LHCN-M2 (cell line): ENCODE results near the gene KCNJ14. TPM values are rescaled to one million over a fixed set of nuclear protein-coding genes. Genes with fewer than 3 reads are reported as not detected.
"Not testable (repeated sequence)": the region's sequence is repeated elsewhere in the genome, so short reads cannot be mapped to it uniquely, and the experiment has no call there.

Source experiments
- DNase-seq: peaks from one replicate; pipeline ENCODE4 v3.0.0-alpha.2; 2012; ENCODE audit warnings: low read depth
- total RNA-seq: library from RNA; depleted of rRNA; stranded (reverse); fragments of >200 nt; gene quantifications from 2 replicates; pipeline ENCODE4 v1.2.3, GENCODE V29; 2014

KCNJ14 gene
- total RNA-seq, 1 experiment from 2014 or later, result 0.52 TPM

DNA sequence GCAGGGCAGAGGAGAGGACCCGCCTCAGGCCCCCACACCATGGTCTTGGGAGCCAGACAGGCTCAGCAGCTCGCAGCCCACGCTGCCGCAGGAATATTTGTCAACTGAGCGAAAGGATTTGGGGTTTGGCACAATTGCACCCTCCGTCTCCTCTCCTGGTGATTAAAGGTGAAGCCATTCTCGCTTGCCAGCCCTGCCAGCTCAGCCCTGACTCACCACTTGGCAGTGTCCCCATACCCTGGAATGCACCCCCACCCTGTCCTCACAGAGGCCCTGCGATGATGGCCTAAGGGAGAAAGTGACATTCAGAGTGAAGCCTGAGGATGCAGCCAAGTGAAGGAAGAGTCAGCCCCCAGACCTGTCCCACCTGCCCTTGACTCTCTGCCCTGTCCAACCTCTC lies 32.6 kb downstream of the KCNJ14 start:
- peak; percentile 86 for DNase-seq

DNA sequence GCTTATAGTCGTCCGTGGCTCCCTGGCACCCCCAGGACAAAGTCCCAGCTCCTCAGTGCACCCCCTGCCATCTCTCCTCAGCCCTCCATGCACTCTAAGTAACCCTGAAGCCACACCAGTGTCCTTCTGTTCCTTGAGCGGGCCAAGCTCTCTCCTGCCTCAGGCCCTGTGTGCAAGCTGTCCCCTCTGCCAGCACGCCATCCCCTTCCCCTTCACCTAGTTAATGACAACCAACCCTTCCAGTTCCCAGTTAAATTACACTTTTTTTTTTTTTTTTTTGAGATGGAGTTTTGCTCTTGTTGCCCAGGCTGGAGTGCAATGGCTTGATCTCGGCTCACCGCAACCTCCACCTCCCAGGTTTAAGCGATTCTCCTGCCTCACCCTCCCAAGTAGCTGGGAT lies 33.1 kb downstream of the KCNJ14 start:
- not testable (repeated sequence) for DNase-seq

DNA sequence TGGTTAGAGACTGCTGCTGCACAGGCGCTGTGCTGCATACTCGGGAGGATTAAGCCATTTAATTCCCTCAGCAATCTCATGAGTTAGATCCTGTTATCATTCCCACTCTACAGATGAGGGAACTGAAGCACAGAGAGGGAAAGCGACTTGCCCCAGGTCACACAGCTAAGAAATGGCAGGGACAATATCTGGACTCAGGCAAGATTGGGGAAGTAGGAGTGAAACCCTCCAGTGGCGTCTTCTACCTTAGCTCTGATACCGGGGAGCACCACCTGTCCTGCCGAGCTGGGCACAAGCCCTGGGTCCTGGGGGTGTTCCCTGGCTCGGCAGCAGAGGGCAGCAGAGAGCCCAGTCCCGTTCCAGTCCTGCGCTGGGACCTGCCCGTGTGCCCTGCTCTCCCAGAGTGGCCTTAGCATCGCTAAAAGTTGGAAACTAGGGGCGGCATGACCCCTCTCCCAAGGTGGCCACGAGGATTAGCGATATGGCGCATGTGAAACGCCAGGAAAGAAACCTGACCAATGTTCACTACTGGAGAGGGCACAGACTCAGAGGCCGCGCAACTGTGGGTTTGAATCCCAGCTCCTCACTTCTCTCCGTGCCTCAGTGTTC lies 34.3 kb downstream of the KCNJ14 start:
- peak; percentile 43 for DNase-seq

DNA sequence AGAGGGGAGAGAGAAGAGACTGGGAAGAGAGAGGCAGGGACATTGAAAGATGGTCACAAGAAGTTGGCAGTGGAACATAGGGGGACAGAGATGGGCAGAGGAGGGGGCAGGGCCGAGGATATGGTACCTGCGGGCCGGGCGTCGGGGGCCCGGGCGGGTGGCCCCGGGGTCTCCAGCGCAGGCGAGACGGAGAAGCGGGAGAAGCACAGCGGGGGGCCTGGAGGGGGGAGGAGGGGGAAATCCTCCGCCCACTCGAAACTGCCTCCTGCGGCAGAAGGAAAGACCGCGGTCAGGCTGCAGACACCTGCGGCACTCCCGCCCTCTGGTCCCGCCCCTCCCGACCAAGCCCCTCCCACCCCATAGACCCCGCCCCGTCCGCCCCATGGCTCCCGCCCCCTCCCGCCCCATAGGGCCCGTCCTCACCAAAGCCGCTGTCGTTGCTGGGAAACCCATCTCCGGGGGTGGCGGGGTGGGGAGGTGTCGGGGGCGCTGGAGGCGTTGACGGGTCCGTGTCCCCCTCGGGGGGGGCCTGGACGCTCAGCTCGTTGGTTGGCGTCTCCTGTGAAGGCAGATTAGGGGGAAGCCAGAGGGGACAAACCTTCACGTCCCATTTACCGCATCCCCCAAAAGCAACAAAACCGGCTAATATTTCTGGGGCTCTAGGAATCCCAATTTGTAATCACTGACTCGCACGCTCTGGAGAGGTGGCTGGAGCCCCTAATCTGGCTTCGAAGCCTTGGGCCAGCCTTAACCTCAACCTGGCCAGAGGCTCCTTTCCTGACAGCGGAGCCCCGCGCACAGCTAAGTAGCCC lies 35.8 kb downstream of the KCNJ14 start:
- DNase-seq, result no peak

DNA sequence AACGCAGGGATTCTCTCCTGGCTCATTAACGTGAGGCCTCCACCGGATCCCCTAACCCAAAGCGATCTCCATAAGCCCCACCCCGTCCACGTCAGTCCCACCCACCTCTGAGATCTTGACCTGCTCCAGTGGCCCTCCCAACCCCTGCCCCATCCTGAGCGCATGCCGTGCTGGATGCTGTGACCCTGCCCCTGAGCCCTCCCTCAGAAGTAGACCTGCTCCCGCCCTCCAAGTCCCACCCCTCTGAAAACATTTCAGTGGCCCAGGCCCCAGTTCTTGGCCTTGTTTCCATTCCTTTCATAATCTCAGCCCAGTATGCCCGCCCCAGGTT lies 36.4 kb downstream of the KCNJ14 start:
- no peak for DNase-seq

DNA sequence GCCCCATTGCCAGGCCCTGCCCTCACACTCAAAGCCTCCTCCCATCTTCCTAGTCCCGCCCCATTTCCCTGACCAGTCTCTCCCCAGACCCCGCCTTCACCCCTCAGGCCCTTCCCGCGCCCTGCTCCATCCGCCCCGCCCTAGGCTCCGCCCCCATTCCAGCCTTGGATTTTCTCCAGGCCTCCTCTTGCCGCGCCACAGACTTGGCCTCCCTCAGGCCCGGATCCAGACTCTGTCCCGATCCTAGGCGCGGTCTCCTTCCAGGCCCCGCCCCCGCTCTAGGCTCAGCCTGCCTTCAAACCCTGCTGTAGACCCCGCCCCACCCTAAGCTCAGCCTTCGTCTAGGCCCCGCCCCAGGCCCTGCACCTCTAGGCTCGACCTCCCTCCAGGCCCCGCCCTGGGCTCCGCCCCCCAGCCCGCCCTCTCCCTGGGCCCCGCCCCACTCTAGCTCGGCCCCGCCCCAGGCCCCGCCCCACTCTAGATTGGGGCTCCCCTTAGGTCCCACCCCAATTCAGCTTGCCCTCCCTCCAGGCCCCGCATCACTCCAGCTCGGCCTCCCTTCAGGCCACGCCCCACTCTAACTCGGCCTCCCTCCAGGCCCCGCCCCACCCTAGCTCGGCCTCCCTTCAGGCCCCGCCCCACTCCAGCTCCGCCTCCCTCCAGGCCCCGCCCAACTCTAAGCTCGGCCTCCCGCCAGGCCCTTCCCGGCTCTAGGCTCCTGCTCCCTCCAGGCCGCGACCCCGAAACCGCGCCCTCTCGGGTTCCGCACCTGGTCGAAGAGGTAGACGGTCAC lies 37.7 kb downstream of the KCNJ14 start:
- peak; percentile 92 for DNase-seq

DNA sequence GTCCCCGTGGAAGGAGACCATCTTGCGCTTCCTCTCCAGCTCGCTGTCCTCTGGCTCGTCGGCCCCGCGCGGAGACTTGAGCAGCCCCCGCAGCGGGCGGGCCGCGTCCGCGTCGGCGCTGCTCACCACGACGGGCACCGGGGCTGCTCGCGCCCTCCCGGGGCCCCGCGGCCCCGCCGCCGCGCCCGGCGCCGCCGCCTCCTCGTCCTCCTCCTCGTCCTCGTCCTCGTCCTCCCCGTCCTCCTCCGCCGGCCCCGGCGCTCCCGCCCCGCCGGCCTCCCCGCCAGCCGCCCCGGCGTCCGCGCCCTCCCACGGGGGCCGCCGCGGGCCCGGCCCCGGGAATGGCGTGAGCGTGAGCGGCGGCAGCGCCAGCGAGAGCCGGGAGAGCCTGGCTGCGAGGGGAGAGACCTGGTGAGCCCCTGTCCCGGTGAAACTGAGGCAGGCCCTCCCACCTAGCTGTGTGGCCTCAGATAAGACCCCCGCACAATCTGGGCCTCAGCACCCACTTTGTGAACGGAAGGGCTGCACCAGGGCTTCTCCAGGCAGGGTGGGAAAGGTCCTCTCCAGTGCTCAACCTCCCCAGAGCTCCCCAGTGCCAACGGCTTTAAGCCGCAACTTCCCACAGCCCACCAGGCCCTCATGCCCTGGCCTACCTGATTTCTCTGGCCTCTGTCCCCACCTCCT lies 38.5 kb downstream of the KCNJ14 start:
- DNase-seq, result no peak

DNA sequence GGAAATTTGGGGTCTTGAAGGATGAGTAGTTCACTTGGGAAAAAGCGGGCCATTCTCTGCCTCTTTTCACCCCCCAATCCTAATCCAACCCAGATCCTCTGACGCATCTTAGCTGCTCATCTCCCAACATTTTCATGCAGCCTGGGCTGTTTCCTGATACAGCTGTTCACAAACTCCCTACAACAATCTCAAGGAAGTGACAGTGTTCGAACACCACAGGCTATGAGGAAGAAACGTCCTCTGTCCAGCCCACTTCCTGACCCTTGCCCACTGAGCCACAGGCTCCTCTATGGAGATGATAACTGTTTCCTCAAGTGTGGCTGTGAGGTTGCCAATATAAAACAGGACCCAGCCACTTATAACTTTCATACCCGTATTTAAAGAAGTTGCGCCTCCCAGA lies 40.0 kb downstream of the KCNJ14 start:
- peak; percentile 33 for DNase-seq

DNA sequence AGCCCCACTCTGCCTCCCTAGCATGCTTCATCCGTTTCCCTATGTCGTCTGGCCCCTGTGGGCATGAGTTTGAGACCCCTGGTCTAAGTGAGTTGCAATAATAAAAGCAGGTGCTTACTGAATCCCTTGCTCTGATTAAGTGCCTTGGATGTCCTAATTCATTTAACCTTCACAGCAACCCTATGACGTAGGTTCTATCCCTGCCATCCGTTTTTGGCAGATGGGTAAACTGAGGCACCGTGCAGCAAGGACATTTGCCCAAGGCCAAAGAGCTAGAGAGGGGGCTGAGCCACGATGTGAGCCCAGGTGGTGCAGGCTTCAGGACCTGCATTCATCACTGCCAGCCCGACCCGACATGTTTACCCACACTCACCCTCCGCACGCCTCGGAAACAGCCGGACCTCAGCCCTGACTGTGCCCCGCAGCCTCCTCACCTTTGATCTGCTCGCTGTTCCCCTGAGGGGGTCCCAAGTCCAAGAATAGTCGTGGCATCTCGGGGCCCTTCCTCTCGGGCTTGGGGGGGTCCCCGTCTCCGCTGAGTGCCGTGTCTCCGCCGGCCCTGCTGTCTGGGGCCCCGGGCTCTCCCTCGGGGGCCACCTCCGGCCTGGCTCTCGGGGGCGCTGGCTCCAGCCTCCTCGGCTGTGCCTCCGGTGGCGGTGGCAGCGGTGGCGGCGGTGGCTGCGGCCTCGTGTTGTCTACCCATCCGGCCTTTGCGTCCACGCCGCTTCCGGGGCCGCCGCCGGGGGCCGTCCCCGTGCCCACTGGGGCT lies 41.8 kb downstream of the KCNJ14 start:
- DNase-seq, result no peak

DNA sequence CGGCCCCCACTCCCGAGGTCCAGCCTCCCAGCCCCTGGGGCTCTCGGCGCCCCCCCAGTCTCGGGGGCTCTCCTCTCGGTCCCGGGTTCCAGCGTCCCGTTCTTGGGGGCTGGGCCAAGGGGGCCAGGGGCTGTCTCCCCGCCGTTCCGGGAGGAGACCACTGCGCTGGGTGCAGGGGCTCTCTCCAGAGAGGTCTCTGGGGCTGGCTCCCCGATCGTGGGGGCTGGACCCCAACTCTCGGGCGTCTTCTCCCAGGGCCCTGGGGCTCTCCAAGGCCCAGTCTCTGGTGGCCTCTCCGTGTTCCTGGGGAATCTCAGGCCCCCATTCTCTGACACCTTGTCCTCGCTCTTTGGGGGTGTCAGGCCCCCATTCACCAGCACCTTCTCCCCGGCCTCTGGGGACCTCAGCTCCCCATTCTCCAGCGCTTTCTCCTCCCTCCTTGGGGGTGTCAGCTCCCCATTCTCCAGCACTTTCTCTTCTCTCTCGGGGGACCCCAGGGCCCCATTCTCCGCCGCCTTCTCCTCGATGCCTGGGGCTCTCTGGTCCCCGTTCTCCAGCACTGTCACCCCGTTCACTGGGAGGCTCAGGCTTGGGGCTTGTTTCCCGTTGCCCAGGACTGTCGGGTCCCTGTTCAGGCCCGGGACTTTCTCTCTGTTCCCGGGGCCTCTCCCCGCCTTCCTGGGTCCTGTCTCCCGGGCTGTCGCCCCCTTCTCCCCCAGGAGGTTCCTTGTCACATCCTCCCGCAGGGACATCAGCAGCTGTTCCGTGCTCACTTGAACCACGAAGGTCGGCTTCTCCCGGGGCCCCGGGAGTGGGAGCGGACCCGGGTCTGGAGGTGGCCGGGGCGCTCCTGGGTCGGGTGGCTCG lies 42.6 kb downstream of the KCNJ14 start:
- no peak for DNase-seq

DNA sequence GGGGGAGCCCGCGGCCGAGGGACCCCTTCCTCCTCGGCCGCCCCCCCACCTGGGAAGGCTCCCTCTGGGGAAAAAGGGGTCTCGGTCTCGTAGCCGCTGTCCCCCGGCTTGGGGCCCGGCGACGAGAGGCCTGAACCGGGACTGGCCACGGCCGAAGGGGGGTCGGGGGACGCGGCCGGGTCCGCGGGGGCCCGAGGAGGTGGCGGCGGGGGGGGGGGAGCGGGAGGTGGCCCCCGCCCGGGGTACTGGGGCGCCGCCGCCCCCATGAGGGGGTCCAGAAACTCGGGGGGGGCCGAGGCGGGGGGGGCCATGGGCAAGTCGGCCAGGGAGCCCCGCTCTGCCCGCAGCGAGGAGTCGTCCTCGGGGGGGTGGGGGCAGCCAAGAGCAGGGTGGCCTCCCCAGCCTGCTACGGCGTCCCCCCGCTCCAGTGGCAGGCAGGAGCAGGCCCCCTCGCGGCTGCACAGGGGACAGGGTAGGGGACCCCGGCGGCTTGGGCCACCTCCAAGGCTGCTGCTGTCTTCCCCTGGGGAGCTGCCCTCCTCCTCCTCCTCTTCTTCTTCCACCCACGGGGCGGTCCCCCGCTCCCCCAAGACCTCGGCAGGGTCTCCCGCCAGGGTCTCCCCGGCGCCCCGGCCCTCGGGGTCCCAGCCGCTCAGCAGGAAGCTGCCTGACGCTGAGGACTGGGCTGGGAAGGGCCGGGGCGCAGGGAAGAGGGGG lies 43.4 kb downstream of the KCNJ14 start:
- no peak for DNase-seq

DNA sequence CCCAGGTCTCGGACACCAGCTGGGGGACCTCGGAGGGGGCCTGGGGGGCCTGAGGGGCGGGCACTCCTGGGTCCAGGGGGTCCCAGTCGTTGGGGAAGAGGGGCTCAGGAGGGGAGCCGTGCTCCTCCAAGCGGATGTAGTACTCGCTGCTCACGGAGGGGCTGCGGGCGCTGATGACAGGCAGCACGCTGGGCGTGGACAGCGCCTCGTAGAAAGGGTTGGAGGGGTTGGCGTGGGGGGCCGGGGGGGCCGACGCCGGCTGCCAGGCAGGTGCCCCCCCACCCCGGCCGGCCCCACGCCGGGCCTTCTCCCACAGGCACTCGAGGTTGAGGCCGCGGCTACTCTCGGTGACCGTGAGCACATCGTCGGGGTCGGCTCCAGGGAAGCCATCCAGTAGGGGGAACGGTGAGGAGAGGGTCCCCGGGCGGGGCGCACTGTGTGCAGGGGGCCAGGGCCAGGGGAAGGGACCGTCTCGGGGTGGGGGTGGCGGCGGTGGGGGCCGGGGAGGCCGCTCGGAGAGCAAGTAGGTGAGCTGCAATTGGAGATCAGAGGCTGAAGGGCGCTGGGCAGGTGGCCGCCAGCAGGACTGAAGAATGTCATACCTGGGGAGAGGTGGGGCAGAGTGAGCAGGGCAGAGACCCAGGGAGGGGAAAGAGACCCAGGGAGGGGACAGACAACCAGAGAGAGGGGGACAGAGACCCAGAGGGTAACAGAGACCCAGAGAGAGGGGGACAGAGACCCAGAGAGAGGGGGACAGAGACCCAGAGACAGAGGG lies 44.1 kb downstream of the KCNJ14 start:
- DNase-seq, result no peak

DNA sequence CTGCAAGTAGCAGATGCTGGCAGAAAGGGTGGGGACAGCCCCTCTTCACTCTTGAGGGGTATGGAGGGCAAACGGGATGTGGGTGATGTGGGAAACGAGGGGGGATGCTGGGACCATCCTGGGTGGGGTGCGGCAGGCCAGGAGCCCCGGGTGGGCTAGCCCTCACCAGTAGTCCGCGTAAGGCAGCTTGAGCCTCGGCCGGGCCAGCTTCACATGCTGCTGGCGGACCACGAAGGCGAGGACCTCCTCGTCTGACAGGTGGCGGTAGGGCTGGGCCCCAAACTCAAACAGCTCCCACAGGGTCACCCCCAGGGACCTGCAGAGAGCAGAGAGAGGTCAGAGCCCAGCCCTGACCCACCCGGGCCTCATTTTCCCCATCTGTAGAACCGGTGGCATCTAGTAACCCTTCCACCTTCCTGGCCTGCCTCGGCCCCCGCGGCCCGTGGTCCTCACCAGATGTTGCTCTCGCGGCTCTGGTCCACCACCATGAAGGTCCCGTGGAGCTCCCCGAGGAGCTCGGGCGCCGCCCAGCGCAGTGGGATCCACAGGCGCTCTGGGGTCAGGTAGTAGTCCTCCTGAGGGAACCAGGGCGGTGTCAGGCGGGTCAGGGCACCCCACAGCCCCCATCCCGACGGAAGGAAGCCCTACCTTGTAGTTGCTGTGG lies 45.6 kb downstream of the KCNJ14 start:
- no peak for DNase-seq

DNA sequence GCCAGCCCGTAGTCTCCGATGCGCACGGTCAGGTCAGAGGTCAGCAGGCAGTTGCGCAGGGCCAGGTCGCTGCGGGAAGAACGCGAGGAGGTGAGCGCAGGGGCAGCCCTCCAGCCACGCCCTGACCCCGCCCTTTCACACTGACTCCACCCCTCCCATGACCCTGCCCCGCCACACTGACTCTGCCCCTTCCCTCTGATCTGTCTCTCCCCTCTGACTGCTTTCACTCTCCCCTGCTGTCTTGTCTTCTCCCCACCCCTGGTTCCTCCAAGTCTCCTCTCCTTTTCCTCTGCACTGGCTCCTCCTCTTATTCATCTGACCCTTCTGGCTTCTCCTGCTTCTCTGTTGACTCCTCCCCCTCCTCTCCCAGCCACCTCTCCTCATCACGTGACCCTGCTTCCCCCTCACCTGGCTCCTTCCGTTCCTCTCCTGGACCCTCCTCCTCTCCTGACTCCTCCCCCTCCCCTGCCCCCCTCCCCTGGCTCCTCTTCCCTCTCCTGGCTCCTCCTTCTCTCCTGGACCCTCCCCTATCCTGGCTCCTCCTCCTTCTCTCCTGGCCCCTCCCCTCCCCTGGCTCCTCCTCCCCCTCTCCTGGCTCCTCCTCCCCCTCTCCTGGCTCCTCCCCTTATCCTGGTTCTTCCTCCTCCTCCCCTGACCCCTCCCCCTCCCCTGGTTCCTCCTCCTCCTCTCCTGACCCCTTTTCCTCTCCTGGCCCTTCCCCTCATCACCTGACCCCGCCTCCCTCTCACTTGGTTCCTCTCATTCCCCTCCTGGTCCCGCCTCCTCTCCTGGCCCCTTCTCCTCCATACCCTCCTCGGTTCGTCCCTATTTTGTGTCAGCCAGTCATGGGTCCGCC lies 46.3 kb downstream of the KCNJ14 start:
- peak; percentile 27 for DNase-seq

DNA sequence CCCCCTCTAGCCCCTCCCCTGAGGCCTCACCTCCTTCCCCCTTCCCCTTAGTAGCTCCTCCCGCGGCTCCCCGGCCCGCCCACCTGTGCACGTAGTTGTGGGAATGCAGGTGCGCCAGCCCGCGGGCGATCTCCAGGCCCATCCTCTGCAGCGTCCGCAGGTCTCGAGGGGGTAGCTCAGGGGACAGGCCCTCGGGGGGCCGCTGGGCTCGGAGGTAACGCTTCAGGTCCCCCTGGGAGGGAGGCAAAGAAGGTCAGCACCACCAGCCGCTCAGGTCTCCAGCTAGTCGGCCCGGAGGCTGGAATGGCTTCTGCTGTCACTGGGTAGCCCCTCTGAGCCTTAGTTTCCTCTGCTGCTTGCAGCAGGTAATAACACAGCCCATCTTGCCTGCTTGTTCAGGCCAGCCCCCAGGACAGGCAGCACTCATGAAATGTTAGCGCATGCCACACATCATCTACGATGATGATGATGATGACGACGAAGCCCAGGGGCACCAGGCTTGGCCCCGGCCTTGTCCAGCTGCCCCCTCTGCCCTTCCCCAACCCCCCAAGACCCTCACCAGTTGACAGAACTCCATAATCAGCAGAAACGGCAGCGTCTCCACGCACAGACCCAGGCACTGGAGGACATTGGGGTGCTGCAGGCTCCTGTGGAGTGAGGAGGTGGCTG lies 47.1 kb downstream of the KCNJ14 start:
- DNase-seq, result no peak

DNA sequence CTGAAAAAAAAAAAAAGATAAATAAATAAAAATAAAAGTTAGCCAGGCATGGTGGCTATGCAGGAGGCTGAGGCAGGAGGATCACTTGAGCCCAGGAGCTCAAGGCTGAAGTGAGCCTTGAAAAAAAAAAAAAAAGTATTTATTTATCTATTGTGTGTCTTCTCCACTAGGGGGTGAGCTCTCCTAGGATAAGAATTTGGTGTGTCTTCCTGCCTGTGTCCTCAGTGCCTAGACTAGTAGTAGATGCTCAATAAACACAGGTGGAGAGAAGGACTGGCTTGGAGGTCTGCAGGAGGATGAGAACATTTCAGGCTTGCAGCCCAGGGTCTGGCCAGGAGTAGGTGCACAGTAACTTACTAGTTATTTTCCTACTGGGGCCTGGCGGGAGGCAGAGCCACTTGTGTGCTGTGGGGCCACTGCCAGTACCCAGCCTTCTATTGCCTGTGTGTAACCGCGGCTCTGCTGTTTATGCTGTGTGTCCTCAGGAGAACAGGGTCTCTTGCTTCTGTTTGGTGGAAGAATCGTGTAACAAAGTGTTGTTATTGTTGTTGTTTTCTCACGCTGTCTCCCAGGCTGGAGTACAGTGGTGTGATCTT lies 50.9 kb downstream of the KCNJ14 start:
- DNase-seq, result peak; percentile 54
